Measurements from ENCODE around the gene STAT1. TPM values are rescaled to one million over a fixed set of nuclear protein-coding genes. Genes with fewer than 3 reads are reported as not detected.

Gene STAT1
- polyA plus RNA-seq, 1 donor from 2014 or later = 4.9 TPM

GRCh38 chr2:191030521-191031154 lies 16.7 kb upstream of the STAT1 start:
- H3K4me2 ChIP-seq (ENCODE audit: low read length) = no peak overlapping the region
- H3K36me3 ChIP-seq (ENCODE audit: insufficient read depth, low read length) = no peaks in the 10 kb centered on the region
- H2AFZ ChIP-seq (ENCODE audit: low read depth, low read length) = no peak overlapping the region
- TF ChIP-seq, protein P1, sequence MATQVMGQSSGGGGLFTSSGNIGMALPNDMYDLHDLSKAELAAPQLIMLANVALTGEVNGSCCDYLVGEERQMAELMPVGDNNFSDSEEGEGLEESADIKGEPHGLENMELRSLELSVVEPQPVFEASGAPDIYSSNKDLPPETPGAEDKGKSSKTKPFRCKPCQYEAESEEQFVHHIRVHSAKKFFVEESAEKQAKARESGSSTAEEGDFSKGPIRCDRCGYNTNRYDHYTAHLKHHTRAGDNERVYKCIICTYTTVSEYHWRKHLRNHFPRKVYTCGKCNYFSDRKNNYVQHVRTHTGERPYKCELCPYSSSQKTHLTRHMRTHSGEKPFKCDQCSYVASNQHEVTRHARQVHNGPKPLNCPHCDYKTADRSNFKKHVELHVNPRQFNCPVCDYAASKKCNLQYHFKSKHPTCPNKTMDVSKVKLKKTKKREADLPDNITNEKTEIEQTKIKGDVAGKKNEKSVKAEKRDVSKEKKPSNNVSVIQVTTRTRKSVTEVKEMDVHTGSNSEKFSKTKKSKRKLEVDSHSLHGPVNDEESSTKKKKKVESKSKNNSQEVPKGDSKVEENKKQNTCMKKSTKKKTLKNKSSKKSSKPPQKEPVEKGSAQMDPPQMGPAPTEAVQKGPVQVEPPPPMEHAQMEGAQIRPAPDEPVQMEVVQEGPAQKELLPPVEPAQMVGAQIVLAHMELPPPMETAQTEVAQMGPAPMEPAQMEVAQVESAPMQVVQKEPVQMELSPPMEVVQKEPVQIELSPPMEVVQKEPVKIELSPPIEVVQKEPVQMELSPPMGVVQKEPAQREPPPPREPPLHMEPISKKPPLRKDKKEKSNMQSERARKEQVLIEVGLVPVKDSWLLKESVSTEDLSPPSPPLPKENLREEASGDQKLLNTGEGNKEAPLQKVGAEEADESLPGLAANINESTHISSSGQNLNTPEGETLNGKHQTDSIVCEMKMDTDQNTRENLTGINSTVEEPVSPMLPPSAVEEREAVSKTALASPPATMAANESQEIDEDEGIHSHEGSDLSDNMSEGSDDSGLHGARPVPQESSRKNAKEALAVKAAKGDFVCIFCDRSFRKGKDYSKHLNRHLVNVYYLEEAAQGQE (IDR thresholded peaks at IDR 0.05; ENCODE audit: borderline replicate concordance) = no peak
- TF ChIP-seq RAD21 (conservative IDR thresholded peaks at IDR 0.05) = peak; percentile 43
- no peak for TF ChIP-seq EZH2 (IDR thresholded peaks at IDR 0.05; ENCODE audit: borderline replicate concordance, insufficient read depth, low read length, poor library complexity, severe bottlenecking)
- no peak for TF ChIP-seq MXI1 (conservative IDR thresholded peaks at IDR 0.05; ENCODE audit: poor library complexity, severe bottlenecking)
- TF ChIP-seq EP300 (conservative IDR thresholded peaks at IDR 0.05; ENCODE audit: poor library complexity, severe bottlenecking) = no peak
- TF ChIP-seq TAF1 (IDR thresholded peaks at IDR 0.05; ENCODE audit: low read depth) = no peak
- no peak for TF ChIP-seq POLR2AphosphoS5 (IDR thresholded peaks at IDR 0.05)
- TF ChIP-seq, protein P2, sequence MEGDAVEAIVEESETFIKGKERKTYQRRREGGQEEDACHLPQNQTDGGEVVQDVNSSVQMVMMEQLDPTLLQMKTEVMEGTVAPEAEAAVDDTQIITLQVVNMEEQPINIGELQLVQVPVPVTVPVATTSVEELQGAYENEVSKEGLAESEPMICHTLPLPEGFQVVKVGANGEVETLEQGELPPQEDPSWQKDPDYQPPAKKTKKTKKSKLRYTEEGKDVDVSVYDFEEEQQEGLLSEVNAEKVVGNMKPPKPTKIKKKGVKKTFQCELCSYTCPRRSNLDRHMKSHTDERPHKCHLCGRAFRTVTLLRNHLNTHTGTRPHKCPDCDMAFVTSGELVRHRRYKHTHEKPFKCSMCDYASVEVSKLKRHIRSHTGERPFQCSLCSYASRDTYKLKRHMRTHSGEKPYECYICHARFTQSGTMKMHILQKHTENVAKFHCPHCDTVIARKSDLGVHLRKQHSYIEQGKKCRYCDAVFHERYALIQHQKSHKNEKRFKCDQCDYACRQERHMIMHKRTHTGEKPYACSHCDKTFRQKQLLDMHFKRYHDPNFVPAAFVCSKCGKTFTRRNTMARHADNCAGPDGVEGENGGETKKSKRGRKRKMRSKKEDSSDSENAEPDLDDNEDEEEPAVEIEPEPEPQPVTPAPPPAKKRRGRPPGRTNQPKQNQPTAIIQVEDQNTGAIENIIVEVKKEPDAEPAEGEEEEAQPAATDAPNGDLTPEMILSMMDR (IDR thresholded peaks at IDR 0.05; ENCODE audit: poor library complexity, severe bottlenecking) = peak; percentile 61
- TF ChIP-seq SMC3 (conservative IDR thresholded peaks at IDR 0.05; ENCODE audit: poor library complexity) = peak; percentile 64
- H3K27me3 ChIP-seq (ENCODE audit: insufficient read depth, low read depth, low read length) = no peaks in the 10 kb centered on the region
- H3K9ac ChIP-seq (ENCODE audit: low read length) = no peak overlapping the region
- no peaks in the 10 kb centered on the region for H3K79me2 ChIP-seq (replicated peaks; ENCODE audit: insufficient read depth, low read length)
- H4K20me1 ChIP-seq (ENCODE audit: insufficient read depth) = no peaks in the 10 kb centered on the region
- H3F3A ChIP-seq (ENCODE audit: insufficient read depth, low read length, poor library complexity, severe bottlenecking) = no peaks in the 10 kb centered on the region
- no peaks in the 10 kb centered on the region for H3K9me3 ChIP-seq (ENCODE audit: low read length)
- no peak overlapping the region for H3K4me3 ChIP-seq (ENCODE audit: low read length)
- no peak overlapping the region for H3K27ac ChIP-seq (ENCODE audit: low read length)
- H3K9me2 ChIP-seq (ENCODE audit: insufficient read depth, low read length) = no peaks in the 10 kb centered on the region

DNA sequence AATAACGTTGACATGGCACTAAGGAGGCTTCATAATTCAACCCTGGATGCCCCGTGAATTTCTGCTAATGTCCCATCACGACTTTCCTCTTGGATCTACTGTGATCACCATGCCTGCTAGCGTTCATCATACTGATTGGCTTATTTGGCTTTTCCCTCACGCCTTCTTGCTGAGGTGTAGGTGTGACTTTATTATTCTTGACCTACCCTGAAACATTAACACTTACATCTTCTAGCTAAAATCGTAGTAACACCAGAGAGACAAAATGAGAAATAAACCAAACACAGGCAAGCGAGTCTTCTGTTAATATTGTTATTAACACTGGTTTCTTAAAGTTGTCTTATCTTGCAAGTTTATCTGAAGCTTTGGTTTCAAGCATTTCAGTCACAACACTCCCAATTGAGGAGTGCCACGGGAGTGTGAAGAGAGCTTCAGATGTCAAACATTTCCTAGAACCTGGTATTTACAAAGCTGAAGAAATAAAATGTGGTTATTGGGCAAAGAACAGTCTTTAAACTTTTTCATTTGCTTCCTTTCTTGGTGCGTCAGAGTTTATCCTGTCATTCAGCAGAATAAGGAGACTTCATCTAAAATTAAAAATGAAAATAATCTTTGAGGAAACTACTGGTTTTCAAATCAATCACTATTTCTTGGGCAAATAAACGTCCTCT lies 15.4 kb upstream of the STAT1 start:
- Histone ChIP-seq H3K9me3 (ENCODE audit: low read length) (no peaks in the 10 kb centered on the region), H3K79me2 (replicated peaks; ENCODE audit: insufficient read depth, low read length) (no peaks in the 10 kb centered on the region), H3K9me2 (ENCODE audit: insufficient read depth, low read length) (no peaks in the 10 kb centered on the region), H3K36me3 (ENCODE audit: insufficient read depth, low read length) (no peaks in the 10 kb centered on the region), H3K27me3 (ENCODE audit: insufficient read depth, low read depth, low read length) (no peaks in the 10 kb centered on the region), H3K4me2 (ENCODE audit: low read length) (no peak overlapping the region), H4K20me1 (ENCODE audit: insufficient read depth) (no peaks in the 10 kb centered on the region), H3K4me3 (ENCODE audit: low read length) (no peak overlapping the region), H3K9ac (ENCODE audit: low read length) (no peak overlapping the region), H2AFZ (ENCODE audit: low read depth, low read length) (no peak overlapping the region), H3F3A (ENCODE audit: insufficient read depth, low read length, poor library complexity, severe bottlenecking) (no peaks in the 10 kb centered on the region), H3K27ac (ENCODE audit: low read length) (no peak overlapping the region)
- TF ChIP-seq, protein P1 (IDR thresholded peaks at IDR 0.05; ENCODE audit: borderline replicate concordance) = no peak
- no peak for TF ChIP-seq TAF1 (IDR thresholded peaks at IDR 0.05; ENCODE audit: low read depth)
- no peak for TF ChIP-seq EZH2 (IDR thresholded peaks at IDR 0.05; ENCODE audit: borderline replicate concordance, insufficient read depth, low read length, poor library complexity, severe bottlenecking)
- TF ChIP-seq EP300 (conservative IDR thresholded peaks at IDR 0.05; ENCODE audit: poor library complexity, severe bottlenecking) = no peak

Measured in neural cell (in vitro differentiated cells).